ENCODE data around the gene CREB5.
A peak's percentile ranks its signal among the peaks of the same experiment; 100 is the strongest.

The CREB5 gene

GRCh38 chr7:28382144-28382543, 30.2 kb upstream of the CREB5 start:
- Histone ChIP-seq H3K27ac (ENCODE audit: low read length) (no peak overlapping the region), H3K9ac (ENCODE audit: low read depth, low read length) (no peak overlapping the region), H2AFZ (ENCODE audit: low read depth, low read length) (no peak overlapping the region), H3K4me1 (ENCODE audit: insufficient read depth, low read length) (no peaks in the 10 kb centered on the region), H3K79me2 (ENCODE audit: insufficient read depth, low read length) (no peaks in the 10 kb centered on the region), H4K20me1 (ENCODE audit: insufficient read depth, low read length) (no peaks in the 10 kb centered on the region), H3K36me3 (ENCODE audit: insufficient read depth, low read length) (no peaks in the 10 kb centered on the region), H3K4me2 (ENCODE audit: insufficient read depth, low read length) (no peak overlapping the region), H3K27me3 (ENCODE audit: insufficient read depth, low read length, poor library complexity) (no peaks in the 10 kb centered on the region), H3K4me3 (ENCODE audit: low read depth in 1 of 2, low read length in 2 of 2) (no peak overlapping the region), H3K9me3 (ENCODE audit: insufficient read depth, low read length, severe bottlenecking) (no peaks in the 10 kb centered on the region)
- no peak for DNase-seq
- ATAC-seq (ENCODE audit: insufficient read depth, low read depth): no peak
- no peak for TF ChIP-seq EZH2 (IDR thresholded peaks at IDR 0.05; ENCODE audit: borderline replicate concordance, low read depth, low read length, severe bottlenecking)
- TF ChIP-seq, protein P1, sequence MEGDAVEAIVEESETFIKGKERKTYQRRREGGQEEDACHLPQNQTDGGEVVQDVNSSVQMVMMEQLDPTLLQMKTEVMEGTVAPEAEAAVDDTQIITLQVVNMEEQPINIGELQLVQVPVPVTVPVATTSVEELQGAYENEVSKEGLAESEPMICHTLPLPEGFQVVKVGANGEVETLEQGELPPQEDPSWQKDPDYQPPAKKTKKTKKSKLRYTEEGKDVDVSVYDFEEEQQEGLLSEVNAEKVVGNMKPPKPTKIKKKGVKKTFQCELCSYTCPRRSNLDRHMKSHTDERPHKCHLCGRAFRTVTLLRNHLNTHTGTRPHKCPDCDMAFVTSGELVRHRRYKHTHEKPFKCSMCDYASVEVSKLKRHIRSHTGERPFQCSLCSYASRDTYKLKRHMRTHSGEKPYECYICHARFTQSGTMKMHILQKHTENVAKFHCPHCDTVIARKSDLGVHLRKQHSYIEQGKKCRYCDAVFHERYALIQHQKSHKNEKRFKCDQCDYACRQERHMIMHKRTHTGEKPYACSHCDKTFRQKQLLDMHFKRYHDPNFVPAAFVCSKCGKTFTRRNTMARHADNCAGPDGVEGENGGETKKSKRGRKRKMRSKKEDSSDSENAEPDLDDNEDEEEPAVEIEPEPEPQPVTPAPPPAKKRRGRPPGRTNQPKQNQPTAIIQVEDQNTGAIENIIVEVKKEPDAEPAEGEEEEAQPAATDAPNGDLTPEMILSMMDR (IDR thresholded peaks at IDR 0.05; ENCODE audit: borderline replicate concordance, extremely low read depth, low read length, poor library complexity, severe bottlenecking): no peak

- no peaks in the 10 kb centered on the region for H3K79me2 ChIP-seq (ENCODE audit: insufficient read depth, low read length)
- no peak overlapping the region for H3K4me3 ChIP-seq (ENCODE audit: low read depth in 1 of 2, low read length in 2 of 2)
- no peak for ATAC-seq (ENCODE audit: insufficient read depth, low read depth)
- no peak for DNase-seq
- no peaks in the 10 kb centered on the region for H3K4me1 ChIP-seq (ENCODE audit: insufficient read depth, low read length)
- H2AFZ ChIP-seq (ENCODE audit: low read depth, low read length): no peak overlapping the region
- TF ChIP-seq EZH2 (IDR thresholded peaks at IDR 0.05; ENCODE audit: borderline replicate concordance, low read depth, low read length, severe bottlenecking): no peak
- TF ChIP-seq, protein P1 (IDR thresholded peaks at IDR 0.05; ENCODE audit: borderline replicate concordance, extremely low read depth, low read length, poor library complexity, severe bottlenecking): no peak
- H3K9ac ChIP-seq (ENCODE audit: low read depth, low read length): no peak overlapping the region
- H3K4me2 ChIP-seq (ENCODE audit: insufficient read depth, low read length): no peak overlapping the region
- no peaks in the 10 kb centered on the region for H4K20me1 ChIP-seq (ENCODE audit: insufficient read depth, low read length)
- H3K36me3 ChIP-seq (ENCODE audit: insufficient read depth, low read length): no peaks in the 10 kb centered on the region
- H3K27me3 ChIP-seq (ENCODE audit: insufficient read depth, low read length, poor library complexity): peaks cover 3% of the 10 kb centered on the region
- no peaks in the 10 kb centered on the region for H3K9me3 ChIP-seq (ENCODE audit: insufficient read depth, low read length, severe bottlenecking)
- H3K27ac ChIP-seq (ENCODE audit: low read length): no peak overlapping the region
Measured at GRCh38 chr7:28383975-28384374, 28.3 kb upstream of the CREB5 start.

- H3K27me3 ChIP-seq (ENCODE audit: insufficient read depth, low read length, poor library complexity): peaks cover 3% of the 10 kb centered on the region
- no peak overlapping the region for H3K9ac ChIP-seq (ENCODE audit: low read depth, low read length)
- no peak overlapping the region for H3K4me3 ChIP-seq (ENCODE audit: low read depth in 1 of 2, low read length in 2 of 2)
- H3K36me3 ChIP-seq (ENCODE audit: insufficient read depth, low read length): no peaks in the 10 kb centered on the region
- ATAC-seq (ENCODE audit: insufficient read depth, low read depth) (no peak), DNase-seq (no peak)
- no peaks in the 10 kb centered on the region for H3K4me1 ChIP-seq (ENCODE audit: insufficient read depth, low read length)
- no peak overlapping the region for H2AFZ ChIP-seq (ENCODE audit: low read depth, low read length)
- H3K9me3 ChIP-seq (ENCODE audit: insufficient read depth, low read length, severe bottlenecking): no peaks in the 10 kb centered on the region
- no peak for TF ChIP-seq EZH2 (IDR thresholded peaks at IDR 0.05; ENCODE audit: borderline replicate concordance, low read depth, low read length, severe bottlenecking)
- TF ChIP-seq, protein P1 (IDR thresholded peaks at IDR 0.05; ENCODE audit: borderline replicate concordance, extremely low read depth, low read length, poor library complexity, severe bottlenecking): peak; percentile 72
- no peak overlapping the region for H3K4me2 ChIP-seq (ENCODE audit: insufficient read depth, low read length)
- no peak overlapping the region for H3K27ac ChIP-seq (ENCODE audit: low read length)
- H3K79me2 ChIP-seq (ENCODE audit: insufficient read depth, low read length): no peaks in the 10 kb centered on the region
- no peaks in the 10 kb centered on the region for H4K20me1 ChIP-seq (ENCODE audit: insufficient read depth, low read length)
Measured at GRCh38 chr7:28389504-28390395, 22.6 kb upstream of the CREB5 start.

Measured in DND-41 (cell line).